ENCODE results near the gene GMFB.

- TF ChIP-seq REST (IDR thresholded peaks at IDR 0.05; ENCODE audit: unreplicated experiment) = no peak
- no peak for TF ChIP-seq CTCF (conservative IDR thresholded peaks at IDR 0.05; ENCODE audit: low read depth in 2 of 2)
- TF ChIP-seq EZH2 (IDR thresholded peaks at IDR 0.05; ENCODE audit: low read depth, unreplicated experiment) = no peak
- no peak for TF ChIP-seq EZH2phosphoT487 (IDR thresholded peaks at IDR 0.05; ENCODE audit: unreplicated experiment)
- TF ChIP-seq ETS1 (IDR thresholded peaks at IDR 0.05) = no peak
- no peak for TF ChIP-seq POLR2AphosphoS5 (IDR thresholded peaks at IDR 0.05; ENCODE audit: low read depth)
Observed at GRCh38 chr14:54451121-54451601, 37.6 kb downstream of the GMFB start.

Data from GM23338 (cell line).